Measurements from ENCODE around the gene ANO6. TPM values are rescaled to one million over a fixed set of nuclear protein-coding genes. Genes with fewer than 3 reads are reported as not detected.

The ANO6 gene
- total RNA-seq, 1 donor from 2014 or later: 85.0 TPM

DNA sequence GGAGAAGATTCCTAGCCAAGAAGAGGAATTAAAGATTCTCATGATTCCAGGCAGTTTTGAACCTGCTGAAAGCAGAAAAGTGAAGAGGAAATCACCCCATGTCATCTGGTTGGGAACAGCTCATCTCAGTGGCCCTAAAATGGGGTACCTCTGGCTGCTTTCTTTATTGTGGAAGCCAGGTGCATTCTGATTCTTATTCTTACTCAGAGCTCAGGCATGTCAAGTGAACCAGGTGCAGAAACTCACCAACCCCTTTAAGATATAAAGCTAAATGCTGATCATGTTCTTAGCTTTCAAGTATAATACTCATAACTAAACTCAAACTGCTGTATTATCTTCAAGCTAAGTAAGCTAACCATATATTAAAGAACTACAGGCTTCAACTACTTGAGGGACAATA lies 259.7 kb downstream of the ANO6 start:
- H3K27ac ChIP-seq: no peak overlapping the region
- DNase-seq (no peak), ATAC-seq (no peak)
- H3K4me3 ChIP-seq: no peak overlapping the region
- H3K9me3 ChIP-seq: no peaks in the 10 kb centered on the region
- no peaks in the 10 kb centered on the region for H3K4me1 ChIP-seq
- H3K27me3 ChIP-seq: no peaks in the 10 kb centered on the region
- TF ChIP-seq, protein P1, sequence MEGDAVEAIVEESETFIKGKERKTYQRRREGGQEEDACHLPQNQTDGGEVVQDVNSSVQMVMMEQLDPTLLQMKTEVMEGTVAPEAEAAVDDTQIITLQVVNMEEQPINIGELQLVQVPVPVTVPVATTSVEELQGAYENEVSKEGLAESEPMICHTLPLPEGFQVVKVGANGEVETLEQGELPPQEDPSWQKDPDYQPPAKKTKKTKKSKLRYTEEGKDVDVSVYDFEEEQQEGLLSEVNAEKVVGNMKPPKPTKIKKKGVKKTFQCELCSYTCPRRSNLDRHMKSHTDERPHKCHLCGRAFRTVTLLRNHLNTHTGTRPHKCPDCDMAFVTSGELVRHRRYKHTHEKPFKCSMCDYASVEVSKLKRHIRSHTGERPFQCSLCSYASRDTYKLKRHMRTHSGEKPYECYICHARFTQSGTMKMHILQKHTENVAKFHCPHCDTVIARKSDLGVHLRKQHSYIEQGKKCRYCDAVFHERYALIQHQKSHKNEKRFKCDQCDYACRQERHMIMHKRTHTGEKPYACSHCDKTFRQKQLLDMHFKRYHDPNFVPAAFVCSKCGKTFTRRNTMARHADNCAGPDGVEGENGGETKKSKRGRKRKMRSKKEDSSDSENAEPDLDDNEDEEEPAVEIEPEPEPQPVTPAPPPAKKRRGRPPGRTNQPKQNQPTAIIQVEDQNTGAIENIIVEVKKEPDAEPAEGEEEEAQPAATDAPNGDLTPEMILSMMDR (IDR thresholded peaks at IDR 0.05): no peak
- intact Hi-C loops (cut with DNase I): no loop called here
- H3K36me3 ChIP-seq: no peaks in the 10 kb centered on the region

DNA sequence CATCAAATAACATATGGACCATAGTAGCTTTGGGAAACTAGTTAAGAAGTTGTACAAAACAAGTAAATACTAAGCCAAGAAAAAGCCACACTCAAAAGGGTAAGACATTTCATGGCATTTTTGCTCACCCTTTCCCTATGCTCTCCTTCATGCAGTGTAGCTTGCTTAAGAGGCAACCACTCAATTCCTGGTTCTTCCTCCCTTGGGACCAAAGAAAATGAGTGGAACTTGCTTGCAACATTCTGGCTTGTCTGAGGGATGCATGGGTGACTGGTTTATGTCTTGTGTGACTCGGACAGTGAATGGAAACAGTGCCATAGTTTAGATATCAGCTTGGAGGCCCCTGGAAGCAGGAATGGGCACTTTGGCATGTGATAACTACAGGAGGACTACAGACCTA lies 261.6 kb downstream of the ANO6 start:
- no peaks in the 10 kb centered on the region for H3K9me3 ChIP-seq
- no peak overlapping the region for H3K27ac ChIP-seq
- ATAC-seq: no peak
- no peaks in the 10 kb centered on the region for H3K36me3 ChIP-seq
- intact Hi-C loops (cut with DNase I): no loop called here
- no peak overlapping the region for H3K4me3 ChIP-seq
- TF ChIP-seq, protein P1 (IDR thresholded peaks at IDR 0.05): no peak
- H3K27me3 ChIP-seq: no peaks in the 10 kb centered on the region
- H3K4me1 ChIP-seq: no peaks in the 10 kb centered on the region
- no peak for DNase-seq

DNA sequence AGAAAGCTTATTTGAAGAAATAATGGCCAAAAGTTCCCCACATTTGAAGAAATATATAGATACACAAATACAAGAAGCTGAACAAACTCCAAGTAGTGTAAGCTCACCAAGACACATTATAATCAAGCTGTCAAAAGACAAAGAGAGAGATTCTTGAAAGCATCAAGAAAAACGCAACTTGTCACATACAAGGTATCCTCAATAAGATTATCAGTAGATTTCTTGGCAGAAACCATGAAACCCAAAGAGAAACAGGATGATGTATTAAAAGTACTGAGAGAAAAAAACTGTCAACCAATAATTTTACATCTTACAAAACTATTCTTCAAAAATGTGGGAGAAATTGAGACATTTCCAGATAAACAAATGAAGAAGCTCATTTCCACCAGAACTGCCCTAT lies 263.0 kb downstream of the ANO6 start:
- Histone ChIP-seq H3K36me3 (no peaks in the 10 kb centered on the region), H3K9me3 (no peaks in the 10 kb centered on the region), H3K4me1 (no peaks in the 10 kb centered on the region), H3K4me3 (no peak overlapping the region), H3K27ac (no peak overlapping the region), H3K27me3 (no peaks in the 10 kb centered on the region)
- DNase-seq (no peak), ATAC-seq (no peak)
- TF ChIP-seq, protein P1 (IDR thresholded peaks at IDR 0.05): no peak
- intact Hi-C loops (cut with DNase I): no loop called here

DNA sequence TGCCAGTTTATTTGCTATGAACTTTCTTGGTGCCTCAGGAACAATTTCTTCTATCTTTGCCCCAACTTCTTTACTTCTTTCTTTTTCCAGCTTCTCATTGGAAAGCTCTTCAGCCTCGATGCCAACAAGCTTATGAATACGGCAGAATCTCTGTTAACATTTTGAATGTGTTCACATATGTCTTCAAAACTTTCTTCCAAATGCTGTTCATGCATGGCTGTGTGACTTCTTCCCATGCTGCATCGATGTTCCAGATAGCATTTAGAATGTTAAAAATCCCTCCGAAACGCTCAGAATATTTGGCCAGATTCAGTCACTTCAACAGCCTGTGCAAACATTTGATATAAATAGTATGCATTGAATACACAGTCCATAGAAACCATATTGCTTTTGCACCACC lies 265.9 kb downstream of the ANO6 start:
- Histone ChIP-seq H3K9me3 (no peaks in the 10 kb centered on the region), H3K4me3 (no peak overlapping the region), H3K4me1 (no peaks in the 10 kb centered on the region), H3K27me3 (no peaks in the 10 kb centered on the region), H3K27ac (no peak overlapping the region), H3K36me3 (no peaks in the 10 kb centered on the region)
- no peak for DNase-seq
- TF ChIP-seq, protein P1 (IDR thresholded peaks at IDR 0.05): no peak
- ATAC-seq: no peak
- intact Hi-C loops (cut with DNase I): no loop called here

DNA sequence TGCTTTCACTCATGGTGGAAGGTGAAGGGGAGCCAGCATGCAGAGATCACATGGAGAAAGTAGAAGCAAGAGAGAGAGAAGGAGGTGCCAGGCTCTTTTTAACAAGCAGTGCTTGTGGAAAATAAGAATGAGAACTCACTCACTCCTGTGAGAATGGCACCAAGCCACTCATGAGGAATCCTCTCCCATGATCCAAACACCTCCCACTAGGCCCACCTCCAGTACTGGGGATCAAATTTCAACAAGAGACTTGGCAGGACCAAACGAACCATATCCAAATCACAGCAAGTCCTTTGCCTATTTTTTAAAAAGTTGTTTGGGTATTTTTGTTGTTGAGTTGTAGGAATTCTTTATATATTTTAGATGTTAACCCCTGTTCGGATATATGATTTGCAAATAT lies 267.7 kb downstream of the ANO6 start:
- ATAC-seq (no peak), DNase-seq (no peak)
- H3K36me3 ChIP-seq: no peaks in the 10 kb centered on the region
- no peaks in the 10 kb centered on the region for H3K9me3 ChIP-seq
- no peak overlapping the region for H3K27ac ChIP-seq
- TF ChIP-seq, protein P1 (IDR thresholded peaks at IDR 0.05): no peak
- H3K4me3 ChIP-seq: no peak overlapping the region
- intact Hi-C loops (cut with DNase I): no loop called here
- H3K27me3 ChIP-seq: no peaks in the 10 kb centered on the region
- H3K4me1 ChIP-seq: no peaks in the 10 kb centered on the region

Other genes starting within 250 kb of the ANO6 start
- not detected for gene DBX2, start 165.0 kb upstream of the ANO6 start, total RNA-seq